ENCODE data around the gene KRTAP2-4. TPM values are rescaled to one million over a fixed set of nuclear protein-coding genes. Genes with fewer than 3 reads are reported as not detected.

KRTAP2-4 gene
- total RNA-seq, 4 donors from 2014 or later: not detected

- TF ChIP-seq POLR2A (IDR thresholded peaks at IDR 0.05) (no peak), CTCF (IDR thresholded peaks at IDR 0.05) (no peak)
- H3K4me3 ChIP-seq: no peak overlapping the region
- no peaks in the 10 kb centered on the region for H3K27me3 ChIP-seq
- H3K9me3 ChIP-seq: no peaks in the 10 kb centered on the region
- no peaks in the 10 kb centered on the region for H3K36me3 ChIP-seq
- no peak for DNase-seq
- H3K27ac ChIP-seq: no peak overlapping the region
- H3K4me1 ChIP-seq: no peaks in the 10 kb centered on the region
Measured at GRCh38 chr17:41024697-41025096, 41.0 kb downstream of the KRTAP2-4 start.

- Histone ChIP-seq H3K27me3 (no peaks in the 10 kb centered on the region), H3K36me3 (no peaks in the 10 kb centered on the region), H3K27ac (no peak overlapping the region), H3K9me3 (no peaks in the 10 kb centered on the region), H3K4me3 (no peak overlapping the region), H3K4me1 (no peaks in the 10 kb centered on the region)
- no peak for TF ChIP-seq CTCF (IDR thresholded peaks at IDR 0.05)
- TF ChIP-seq POLR2A (IDR thresholded peaks at IDR 0.05): no peak
- DNase-seq: no peak
Measured at GRCh38 chr17:41020336-41020735, 45.3 kb downstream of the KRTAP2-4 start.

- Histone ChIP-seq H3K4me3 (no peak overlapping the region), H3K27ac (no peak overlapping the region), H3K9me3 (no peaks in the 10 kb centered on the region), H3K27me3 (no peaks in the 10 kb centered on the region), H3K4me1 (no peaks in the 10 kb centered on the region), H3K36me3 (no peaks in the 10 kb centered on the region)
- TF ChIP-seq CTCF (IDR thresholded peaks at IDR 0.05): no peak
- no peak for TF ChIP-seq POLR2A (IDR thresholded peaks at IDR 0.05)
- no peak for DNase-seq
Measured at GRCh38 chr17:41019415-41019814, 46.3 kb downstream of the KRTAP2-4 start.

GRCh38 chr17:41018541-41018940 lies 47.1 kb downstream of the KRTAP2-4 start:
- DNase-seq: no peak
- TF ChIP-seq CTCF (IDR thresholded peaks at IDR 0.05): no peak
- no peak for TF ChIP-seq POLR2A (IDR thresholded peaks at IDR 0.05)
- no peak overlapping the region for H3K27ac ChIP-seq
- H3K27me3 ChIP-seq: no peaks in the 10 kb centered on the region
- H3K4me1 ChIP-seq: no peaks in the 10 kb centered on the region
- no peaks in the 10 kb centered on the region for H3K36me3 ChIP-seq
- no peak overlapping the region for H3K4me3 ChIP-seq
- H3K9me3 ChIP-seq: no peaks in the 10 kb centered on the region

GRCh38 chr17:41016578-41017215 lies 49.0 kb downstream of the KRTAP2-4 start:
- H3K4me1 ChIP-seq: no peaks in the 10 kb centered on the region
- H3K9me3 ChIP-seq: no peaks in the 10 kb centered on the region
- H3K27ac ChIP-seq: no peak overlapping the region
- TF ChIP-seq POLR2A (IDR thresholded peaks at IDR 0.05) (no peak), CTCF (IDR thresholded peaks at IDR 0.05) (no peak)
- no peak overlapping the region for H3K4me3 ChIP-seq
- no peak for DNase-seq
- no peaks in the 10 kb centered on the region for H3K27me3 ChIP-seq
- H3K36me3 ChIP-seq: no peaks in the 10 kb centered on the region

GRCh38 chr17:41015454-41015853 lies 50.2 kb downstream of the KRTAP2-4 start:
- TF ChIP-seq POLR2A (IDR thresholded peaks at IDR 0.05) (no peak), CTCF (IDR thresholded peaks at IDR 0.05) (no peak)
- Histone ChIP-seq H3K36me3 (no peaks in the 10 kb centered on the region), H3K27me3 (no peaks in the 10 kb centered on the region), H3K4me3 (no peak overlapping the region), H3K4me1 (no peaks in the 10 kb centered on the region), H3K27ac (no peak overlapping the region), H3K9me3 (no peaks in the 10 kb centered on the region)
- DNase-seq: no peak
